Esophagus muscularis mucosa (tissue), 4 donors: Measurements from ENCODE around the gene BACE2. TPM values are rescaled to one million over a fixed set of nuclear protein-coding genes. Genes with fewer than 3 reads are reported as not detected.
"Not testable (repeated sequence)": the region's sequence is repeated elsewhere in the genome, so short reads cannot be mapped to it uniquely, and the experiment has no call there.

Experiments
- DNase-seq: peaks from one replicate; pipeline ENCODE4 v3.0.0-alpha.2; 2017; ENCODE audit errors: extremely low spot score
- H3K27ac ChIP-seq, 4 donors: fragments of 200-600 bp; sonication (generic); replicated peaks in 1 of 4; 1 replicate in 3 of 4; 2 replicates in 1 of 4; pipeline ENCODE4 v1.5.1; 2016 to 2019; ENCODE audit warnings: mild to moderate bottlenecking in 1 of 4
- H3K27me3 ChIP-seq, 4 donors: fragments of 200-600 bp; sonication (generic); one replicate each; pipeline versions ENCODE4 v1.5.1 to v1.6.0; 2016 to 2019
- H3K36me3 ChIP-seq, 4 donors: fragments of 200-600 bp; sonication (generic); one replicate each; pipeline ENCODE4 v1.5.1; 2016 to 2019
- H3K4me1 ChIP-seq, 4 donors: fragments of 200-600 bp; sonication (generic); one replicate each; pipeline ENCODE4 v1.5.1; 2016 to 2019
- H3K4me3 ChIP-seq, 4 donors: fragments of 200-600 bp; sonication (generic); 1 replicate in 2 of 4; 2 replicates in 2 of 4; pipeline ENCODE4 v1.5.1; 2016 to 2019; ENCODE audit warnings: mild to moderate bottlenecking in 4 of 4, moderate library complexity in 1 of 4
- H3K9me3 ChIP-seq, 4 donors: fragments of 200-600 bp; sonication (generic); 1 replicate in 3 of 4; 2 replicates in 1 of 4; pipeline ENCODE4 v1.5.1; 2016 to 2019
- EP300 ChIP-seq: sonication (generic); formaldehyde crosslinking; IDR thresholded peaks from one replicate; pipeline ENCODE4 v1.6.1; 2017; ENCODE audit warnings: antibody characterized with exemption
- POLR2A ChIP-seq: fragments of 450-650 bp; IDR thresholded peaks from one replicate; pipeline ENCODE4 v1.6.1; 2017; ENCODE audit warnings: antibody characterized with exemption, moderate library complexity, mild to moderate bottlenecking, low read depth
- POLR2AphosphoS5 ChIP-seq, 2 donors: sonication (generic); formaldehyde crosslinking; IDR thresholded peaks; one replicate each; pipeline ENCODE4 v1.6.1; 2017; ENCODE audit warnings: antibody characterized with exemption in 2 of 2
- WGBS: methylation state at CpG from one replicate; pipeline ENCODE4 v1.1.5; 2018; 5-methylcytosine and 5-hydroxymethylcytosine counted together
- intact Hi-C: fragments of 100-400 bp; cut with DNase I; formaldehyde crosslinking; loops from one replicate; pipeline ENCODE4 v1.15.1; 2023
- total RNA-seq, 4 donors: library from RNA; depleted of rRNA; stranded (reverse); fragments of >200 nt; gene quantifications; one replicate each; pipeline versions ENCODE4 v1.1.0 to v1.2.1, GENCODE V29; 2016
- TF ChIP-seq, protein P1 (sequence below), 3 experiments: fragments of 200-600 bp in 2 of 3; fragments of 450-650 bp in 1 of 3; sonication (generic) in 2 of 3; IDR thresholded peaks; one replicate each; pipeline ENCODE4 v1.5.1; 2017 to 2019; ENCODE audit warnings: antibody characterized with exemption in 3 of 3, mild to moderate bottlenecking in 2 of 3, moderate library complexity in 1 of 3

BACE2 gene
- total RNA-seq, 4 donors from 2014 or later: 44.9 to 61.6 (median 58.2) TPM

GRCh38 chr21:41189150-41189745 lies 21.3 kb downstream of the BACE2 start:
- Histone ChIP-seq H3K27me3 (no peaks in the 10 kb centered on the region), H3K27ac (no peak overlapping the region), H3K9me3 (no peaks in the 10 kb centered on the region), H3K36me3 (no peaks in the 10 kb centered on the region), H3K4me3 (no peak overlapping the region), H3K4me1 (peaks cover 0 to 17% (median 5%) of the 10 kb centered on the region in 4 donors)
- intact Hi-C loops: no loop called here
- TF ChIP-seq POLR2A (no peak), EP300 (no peak), POLR2AphosphoS5 (IDR thresholded peaks at IDR 0.05) (no peak)
- TF ChIP-seq, protein P1, sequence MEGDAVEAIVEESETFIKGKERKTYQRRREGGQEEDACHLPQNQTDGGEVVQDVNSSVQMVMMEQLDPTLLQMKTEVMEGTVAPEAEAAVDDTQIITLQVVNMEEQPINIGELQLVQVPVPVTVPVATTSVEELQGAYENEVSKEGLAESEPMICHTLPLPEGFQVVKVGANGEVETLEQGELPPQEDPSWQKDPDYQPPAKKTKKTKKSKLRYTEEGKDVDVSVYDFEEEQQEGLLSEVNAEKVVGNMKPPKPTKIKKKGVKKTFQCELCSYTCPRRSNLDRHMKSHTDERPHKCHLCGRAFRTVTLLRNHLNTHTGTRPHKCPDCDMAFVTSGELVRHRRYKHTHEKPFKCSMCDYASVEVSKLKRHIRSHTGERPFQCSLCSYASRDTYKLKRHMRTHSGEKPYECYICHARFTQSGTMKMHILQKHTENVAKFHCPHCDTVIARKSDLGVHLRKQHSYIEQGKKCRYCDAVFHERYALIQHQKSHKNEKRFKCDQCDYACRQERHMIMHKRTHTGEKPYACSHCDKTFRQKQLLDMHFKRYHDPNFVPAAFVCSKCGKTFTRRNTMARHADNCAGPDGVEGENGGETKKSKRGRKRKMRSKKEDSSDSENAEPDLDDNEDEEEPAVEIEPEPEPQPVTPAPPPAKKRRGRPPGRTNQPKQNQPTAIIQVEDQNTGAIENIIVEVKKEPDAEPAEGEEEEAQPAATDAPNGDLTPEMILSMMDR (IDR thresholded peaks at IDR 0.05): no peak
- no peak for DNase-seq
- whole genome bisulfite sequencing: 84% methylated on average over 1 of the region's 1 CpG

DNA sequence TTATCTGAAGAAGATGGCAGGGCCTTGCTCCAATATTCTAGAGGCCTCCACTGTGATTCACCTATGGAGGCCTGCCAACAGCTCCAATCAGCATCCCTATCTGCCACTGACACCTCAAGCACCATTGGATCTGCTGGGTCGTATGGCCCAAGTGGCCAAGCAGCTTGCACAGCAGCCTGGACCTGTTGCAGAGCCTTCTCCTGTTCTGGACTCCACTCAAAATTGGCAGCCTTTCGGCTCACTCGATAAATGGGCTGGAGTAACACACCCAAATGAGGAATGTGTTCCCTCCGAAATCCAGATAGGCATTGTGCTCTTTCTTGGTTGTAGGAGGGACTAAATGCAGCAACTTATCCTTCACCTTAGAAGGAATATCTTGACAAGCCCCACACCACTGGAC lies 24.6 kb downstream of the BACE2 start:
- WGBS: 93% methylated on average over 3 of the region's 4 CpGs
- H3K4me1 ChIP-seq, H3K4me3 ChIP-seq, H3K27me3 ChIP-seq, DNase-seq, intact Hi-C loops, H3K9me3 ChIP-seq, H3K27ac ChIP-seq, H3K36me3 ChIP-seq: not testable (repeated sequence)

GRCh38 chr21:41195311-41195710 lies 27.4 kb downstream of the BACE2 start:
- H3K4me1 ChIP-seq: peaks cover 0 to 14% (median 11%) of the 10 kb centered on the region in 4 donors
- H3K4me3 ChIP-seq: no peak overlapping the region
- intact Hi-C loops: no loop called here
- H3K27me3 ChIP-seq: no peaks in the 10 kb centered on the region
- H3K9me3 ChIP-seq: no peaks in the 10 kb centered on the region
- DNase-seq: no peak
- 82% methylated on average over 5 of the region's 5 CpGs for WGBS
- no peak overlapping the region for H3K27ac ChIP-seq
- no peak for TF ChIP-seq POLR2A
- TF ChIP-seq EP300: no peak
- TF ChIP-seq POLR2AphosphoS5 (IDR thresholded peaks at IDR 0.05): no peak
- TF ChIP-seq, protein P1 (IDR thresholded peaks at IDR 0.05): no peak
- H3K36me3 ChIP-seq: no peaks in the 10 kb centered on the region

- H3K27me3 ChIP-seq: no peaks in the 10 kb centered on the region
- no peak overlapping the region for H3K4me3 ChIP-seq
- no peak for TF ChIP-seq POLR2A
- TF ChIP-seq, protein P1 (IDR thresholded peaks at IDR 0.05): no peak
- TF ChIP-seq EP300: no peak
- no peak for TF ChIP-seq POLR2AphosphoS5 (IDR thresholded peaks at IDR 0.05)
- H3K4me1 ChIP-seq: peaks cover 0 to 14% (median 11%) of the 10 kb centered on the region in 4 donors
- no peak for DNase-seq
- H3K9me3 ChIP-seq: no peaks in the 10 kb centered on the region
- WGBS: 60% methylated on average over 5 of the region's 5 CpGs
- H3K27ac ChIP-seq: no peak overlapping the region
- H3K36me3 ChIP-seq: no peaks in the 10 kb centered on the region
- intact Hi-C loops: no loop called here
Measured at GRCh38 chr21:41196993-41197392, 29.0 kb downstream of the BACE2 start.

DNA sequence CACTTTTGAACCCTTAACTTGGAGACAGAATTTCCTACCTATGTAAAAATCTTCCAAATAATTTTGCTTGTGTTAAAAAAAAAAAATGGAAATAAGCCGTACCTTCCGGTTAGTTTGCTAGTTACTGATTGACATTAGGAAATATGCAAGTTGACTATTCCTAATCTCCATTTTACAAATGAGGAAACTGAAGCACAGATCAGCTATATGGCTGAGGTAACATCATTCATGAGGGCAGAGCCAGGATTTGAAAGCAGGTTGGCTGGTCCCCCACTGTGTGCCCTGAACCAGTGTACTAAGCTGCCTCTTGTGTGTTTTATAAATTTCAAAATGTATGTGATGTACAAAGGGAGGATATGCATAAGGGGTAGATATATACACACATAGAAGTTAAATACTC lies 29.6 kb downstream of the BACE2 start:
- 87% methylated on average over 2 of the region's 2 CpGs for WGBS
- intact Hi-C loops: no loop called here
- no peak for DNase-seq
- H3K27me3 ChIP-seq: no peaks in the 10 kb centered on the region
- no peak overlapping the region for H3K27ac ChIP-seq
- TF ChIP-seq POLR2AphosphoS5 (IDR thresholded peaks at IDR 0.05) (no peak), EP300 (no peak), POLR2A (no peak)
- TF ChIP-seq, protein P1 (IDR thresholded peaks at IDR 0.05): no peak
- H3K4me3 ChIP-seq: no peak overlapping the region
- no peaks in the 10 kb centered on the region for H3K9me3 ChIP-seq
- H3K36me3 ChIP-seq: no peaks in the 10 kb centered on the region
- H3K4me1 ChIP-seq: peaks cover 0 to 14% (median 11%) of the 10 kb centered on the region in 4 donors

GRCh38 chr21:41198647-41199046 lies 30.7 kb downstream of the BACE2 start:
- H3K36me3 ChIP-seq, DNase-seq, H3K9me3 ChIP-seq, H3K27me3 ChIP-seq, intact Hi-C loops, H3K4me3 ChIP-seq, H3K27ac ChIP-seq: not testable (repeated sequence)
- peaks cover 0 to 14% (median 11%) of the 10 kb centered on the region in 4 donors for H3K4me1 ChIP-seq
- 85% methylated on average over 5 of the region's 5 CpGs for WGBS
